Measurements from ENCODE around the gene DOCK9. TPM values are rescaled to one million over a fixed set of nuclear protein-coding genes. Genes with fewer than 3 reads are reported as not detected.

DOCK9 gene
- polyA plus RNA-seq, 3 donors: 0.01 TPM; not detected in 2

GRCh38 chr13:98829541-98829940, 148.3 kb downstream of the DOCK9 start:
- H3K27me3 ChIP-seq (ENCODE audit: control insufficient read depth in 2 of 2, insufficient read depth in 2 of 2, low read length in 2 of 2): peaks cover 7 to 11% of the 10 kb centered on the region in 2 donors
- Mint-ChIP-seq H3K27ac (no peak overlapping the region), H3K36me3 (no peaks in the 10 kb centered on the region), H3K4me1 (peaks cover 3% of the 10 kb centered on the region), H3K4me3 (no peak overlapping the region), H3K9me3 (peaks cover 0 to 7% (median 0%) of the 10 kb centered on the region in 7 donors), H3K27me3 (ENCODE audit: low read depth in 3 of 3) (peaks cover 9 to 20% (median 10%) of the 10 kb centered on the region in 3 donors)
- no peaks in the 10 kb centered on the region for H3K9me3 ChIP-seq (replicated peaks in 1 of 2; ENCODE audit: control insufficient read depth in 1 of 2, insufficient read depth in 1 of 2, low read length in 2 of 2)
- intact Hi-C loops (cut with micrococcal nuclease): no loop called here
- no peaks in the 10 kb centered on the region for H3K36me3 ChIP-seq (replicated peaks in 1 of 2; ENCODE audit: control insufficient read depth in 1 of 2, insufficient read depth in 2 of 2, low read length in 2 of 2)
- WGBS (ENCODE audit: insufficient coverage): no CpG with 5 or more reads among the region's 5 CpGs
- H3K4me2 ChIP-seq (replicated peaks; ENCODE audit: extremely low read depth, low read length, poor library complexity, severe bottlenecking): no peak overlapping the region
- H3K79me2 ChIP-seq (ENCODE audit: insufficient read depth, low read length): no peaks in the 10 kb centered on the region
- no peak overlapping the region for H2AFZ ChIP-seq (ENCODE audit: insufficient read depth, low read depth, low read length, poor library complexity, severe bottlenecking)
- H4K20me1 ChIP-seq (ENCODE audit: insufficient read depth, low read length): no peaks in the 10 kb centered on the region
- no peak overlapping the region for H3K9ac ChIP-seq (ENCODE audit: insufficient read depth, low read length, poor library complexity, severe bottlenecking)
- no peak for DNase-seq
- H3K4me3 ChIP-seq (replicated peaks in 1 of 3; ENCODE audit: low read depth in 2 of 3, low read length in 3 of 3): no peak overlapping the region
- H3K4me1 ChIP-seq (ENCODE audit: control insufficient read depth in 1 of 2, insufficient read depth in 2 of 2, low read length in 2 of 2): no peaks in the 10 kb centered on the region
- no peak for TF ChIP-seq CTCF (IDR thresholded peaks at IDR 0.05)
- H3K27ac ChIP-seq (ENCODE audit: low read depth in 1 of 2, low read length in 2 of 2): no peak overlapping the region

- Histone ChIP-seq H3K36me3 (replicated peaks in 1 of 2; ENCODE audit: control insufficient read depth in 1 of 2, insufficient read depth in 2 of 2, low read length in 2 of 2) (no peaks in the 10 kb centered on the region), H3K4me1 (ENCODE audit: control insufficient read depth in 1 of 2, insufficient read depth in 2 of 2, low read length in 2 of 2) (no peaks in the 10 kb centered on the region), H3K4me2 (replicated peaks; ENCODE audit: extremely low read depth, low read length, poor library complexity, severe bottlenecking) (no peak overlapping the region), H3K27me3 (ENCODE audit: control insufficient read depth in 2 of 2, insufficient read depth in 2 of 2, low read length in 2 of 2) (peaks cover 6 to 11% of the 10 kb centered on the region in 2 donors), H2AFZ (ENCODE audit: insufficient read depth, low read depth, low read length, poor library complexity, severe bottlenecking) (no peak overlapping the region), H3K4me3 (replicated peaks in 1 of 3; ENCODE audit: low read depth in 2 of 3, low read length in 3 of 3) (no peak overlapping the region), H3K79me2 (ENCODE audit: insufficient read depth, low read length) (no peaks in the 10 kb centered on the region), H3K9me3 (replicated peaks in 1 of 2; ENCODE audit: control insufficient read depth in 1 of 2, insufficient read depth in 1 of 2, low read length in 2 of 2) (no peaks in the 10 kb centered on the region), H3K27ac (ENCODE audit: low read depth in 1 of 2, low read length in 2 of 2) (no peak overlapping the region), H4K20me1 (ENCODE audit: insufficient read depth, low read length) (no peaks in the 10 kb centered on the region), H3K9ac (ENCODE audit: insufficient read depth, low read length, poor library complexity, severe bottlenecking) (no peak overlapping the region)
- peaks cover 0 to 9% (median 0%) of the 10 kb centered on the region in 7 donors for H3K9me3 Mint-ChIP-seq
- H3K27ac Mint-ChIP-seq: no peak overlapping the region
- no peak overlapping the region for H3K4me3 Mint-ChIP-seq
- TF ChIP-seq CTCF (IDR thresholded peaks at IDR 0.05): no peak
- intact Hi-C loops (cut with micrococcal nuclease): no loop called here
- DNase-seq: no peak
- peaks cover 7 to 18% (median 10%) of the 10 kb centered on the region in 3 donors for H3K27me3 Mint-ChIP-seq (ENCODE audit: low read depth in 3 of 3)
- peaks cover 3% of the 10 kb centered on the region for H3K4me1 Mint-ChIP-seq
- WGBS (ENCODE audit: insufficient coverage): no CpG with 5 or more reads among the region's 2 CpGs
- H3K36me3 Mint-ChIP-seq: no peaks in the 10 kb centered on the region
These were observed 149.2 kb downstream of the DOCK9 start for GRCh38 chr13:98828614-98829013.

Data from CD14-positive monocyte (primary cell).